ENCODE results near the gene TENM4.
A peak's percentile ranks its signal among the peaks of the same experiment; 100 is the strongest.

Gene TENM4

DNA sequence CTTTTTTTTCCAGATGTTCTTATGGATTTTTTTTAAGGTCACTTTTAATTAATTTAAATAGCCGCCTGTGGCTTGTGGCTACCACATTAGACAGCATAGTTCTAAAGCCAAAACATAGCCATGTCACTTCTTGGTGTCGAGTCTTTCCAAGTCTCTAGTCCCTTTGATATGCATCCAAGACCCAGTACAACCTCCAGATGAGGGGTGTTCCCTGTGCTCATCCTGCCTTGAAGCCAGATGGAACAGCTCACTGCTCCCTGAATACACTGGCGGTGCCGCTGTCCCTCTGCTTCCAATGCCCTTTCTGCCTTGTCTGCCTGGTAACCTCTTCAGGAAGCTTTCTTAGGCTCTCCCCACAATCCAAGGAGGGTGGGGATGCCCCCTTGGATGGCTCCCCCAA lies 338.0 kb downstream of the TENM4 start:
- DNase-seq: no peak

DNA sequence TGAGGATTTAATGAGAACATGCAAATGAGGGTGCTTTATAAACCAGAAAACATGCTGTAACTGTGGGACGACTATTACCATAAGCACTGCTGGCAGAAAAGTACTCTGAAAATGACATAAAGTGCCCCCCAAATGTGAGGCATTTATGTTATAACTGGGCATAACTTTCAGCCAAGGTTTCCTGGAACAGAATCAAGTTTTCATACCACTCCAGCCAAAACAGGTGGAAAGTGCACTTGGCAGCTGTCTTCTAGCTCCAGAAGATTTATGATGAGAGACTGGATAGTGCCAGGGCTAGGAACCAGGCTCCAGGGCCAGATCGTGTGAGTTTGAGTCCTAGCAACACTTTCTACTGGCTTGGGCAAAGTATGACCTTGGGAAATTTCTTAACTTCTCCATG lies 339.2 kb downstream of the TENM4 start:
- DNase-seq: no peak

GRCh38 chr11:79100093-79100910 lies 340.5 kb downstream of the TENM4 start:
- DNase-seq: peak in 1 of 2 donors; percentile 2

DNA sequence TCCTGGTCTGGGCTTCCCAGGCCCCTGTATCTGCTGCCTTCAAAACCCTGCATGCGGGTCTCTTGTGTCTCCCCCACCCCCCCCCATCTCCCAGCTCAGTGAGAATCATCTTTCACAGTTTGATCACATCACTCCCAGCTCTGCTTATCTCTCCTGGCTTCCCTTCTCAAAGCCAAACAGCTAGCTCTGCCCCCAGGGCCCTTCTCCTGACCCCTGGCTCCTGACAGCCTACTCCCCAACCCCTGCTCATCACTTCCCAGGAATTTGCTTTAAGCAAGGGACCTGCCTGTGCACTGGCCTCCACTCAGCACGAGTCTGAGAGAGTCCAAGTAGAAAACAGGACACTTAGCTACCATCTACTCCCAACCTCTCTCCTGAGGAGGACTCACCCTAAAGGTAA lies 342.7 kb downstream of the TENM4 start:
- no peak for DNase-seq

DNA sequence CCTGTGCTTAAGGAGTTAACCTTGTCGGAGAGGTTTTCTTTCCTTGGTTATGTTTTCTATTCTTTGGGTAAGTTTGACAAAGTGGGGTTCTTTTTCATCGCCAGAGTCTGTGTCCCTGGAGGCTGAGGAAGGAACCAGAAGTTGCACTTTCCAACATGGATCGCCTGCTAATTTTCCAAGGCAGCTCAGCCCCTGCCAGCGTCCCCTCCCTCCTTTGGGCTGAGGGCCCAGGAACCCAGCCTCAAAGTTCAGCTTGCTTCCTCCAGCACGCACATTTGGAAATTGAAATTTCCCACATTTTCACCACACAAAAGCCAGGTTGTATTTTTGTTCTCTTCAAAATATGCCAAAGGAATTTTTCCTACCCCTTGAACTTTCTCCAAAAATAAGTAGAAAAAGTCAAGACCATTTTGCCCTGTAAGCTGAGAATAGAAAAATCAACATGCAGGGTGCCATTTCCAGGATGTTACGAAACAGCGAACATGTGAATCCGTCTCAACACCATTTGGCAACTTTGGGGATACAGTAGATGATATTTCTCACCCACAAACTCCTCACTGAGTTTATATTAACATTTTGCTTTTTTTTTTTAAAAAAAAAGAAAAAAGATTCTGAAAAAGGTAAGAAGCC lies 343.5 kb downstream of the TENM4 start:
- DNase-seq: no peak

DNA sequence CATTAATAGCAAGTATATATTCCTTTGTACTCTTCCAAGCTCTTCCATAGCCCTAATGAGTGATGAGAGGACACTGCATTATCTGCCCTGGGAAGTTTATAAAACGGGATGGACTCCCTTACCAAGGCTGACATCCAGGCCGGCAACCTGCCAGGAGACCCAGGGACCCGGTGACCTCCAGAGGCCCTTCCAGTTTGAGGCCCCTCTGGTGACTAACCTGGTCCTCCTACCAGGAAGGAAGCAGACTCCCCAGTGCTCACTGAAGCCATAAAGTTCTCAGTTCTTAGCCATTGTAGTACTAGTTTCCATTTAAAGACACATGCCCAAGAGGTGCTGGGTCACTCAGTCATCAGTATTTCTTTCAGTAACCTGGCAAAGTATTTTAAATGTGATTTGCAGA lies 345.4 kb downstream of the TENM4 start:
- no peak for DNase-seq

- no peak for DNase-seq
These were observed 346.2 kb downstream of the TENM4 start for GRCh38 chr11:79094616-79095015.

GRCh38 chr11:79092791-79093353 lies 348.0 kb downstream of the TENM4 start:
- no peak for DNase-seq

DNA sequence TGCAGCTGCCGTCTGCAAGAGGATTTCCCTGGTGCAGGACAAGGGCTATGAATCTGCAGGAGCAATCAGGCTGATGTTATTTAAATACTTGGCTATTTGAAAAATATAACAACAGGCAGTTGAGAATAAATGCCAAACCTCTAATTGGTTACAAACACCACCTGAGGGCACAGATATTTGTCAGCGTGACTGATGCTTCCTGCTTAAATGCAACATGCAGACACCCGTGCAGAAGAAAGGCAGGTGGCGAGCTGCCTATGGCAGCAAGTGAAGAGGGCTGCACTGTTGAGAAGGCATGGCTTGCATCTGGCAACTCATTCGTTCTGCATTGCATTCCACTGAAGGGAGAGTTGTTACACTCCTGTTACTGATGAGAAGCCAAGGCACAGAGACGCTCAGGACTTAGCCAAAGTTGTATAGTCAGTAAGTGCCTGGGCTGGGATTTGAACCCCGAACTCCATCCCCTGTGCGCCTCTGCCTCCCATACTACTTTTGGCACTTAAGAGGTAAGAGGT lies 350.6 kb downstream of the TENM4 start:
- no peak for DNase-seq

GRCh38 chr11:79089601-79090000 lies 351.2 kb downstream of the TENM4 start:
- DNase-seq: no peak

DNA sequence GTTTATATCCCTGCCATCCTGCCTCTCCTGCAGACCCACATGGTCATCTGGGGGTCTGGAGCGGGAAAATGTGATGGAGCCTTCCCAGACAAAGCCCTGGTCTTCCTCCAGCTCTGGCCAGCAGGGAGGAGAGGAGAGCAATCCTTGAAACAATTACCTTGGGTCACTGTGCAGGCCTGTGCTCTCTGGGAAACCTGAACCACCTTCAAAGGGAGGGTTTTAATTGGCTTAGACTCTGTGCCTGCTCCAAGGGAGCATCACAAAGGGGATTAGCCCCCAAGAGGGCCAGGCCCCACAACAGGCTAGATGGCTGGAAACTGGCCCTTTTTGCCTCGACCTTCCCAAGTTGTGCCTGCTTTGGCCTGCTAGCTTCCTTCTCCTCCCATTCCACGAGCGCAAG lies 351.9 kb downstream of the TENM4 start:
- no peak for DNase-seq

DNA sequence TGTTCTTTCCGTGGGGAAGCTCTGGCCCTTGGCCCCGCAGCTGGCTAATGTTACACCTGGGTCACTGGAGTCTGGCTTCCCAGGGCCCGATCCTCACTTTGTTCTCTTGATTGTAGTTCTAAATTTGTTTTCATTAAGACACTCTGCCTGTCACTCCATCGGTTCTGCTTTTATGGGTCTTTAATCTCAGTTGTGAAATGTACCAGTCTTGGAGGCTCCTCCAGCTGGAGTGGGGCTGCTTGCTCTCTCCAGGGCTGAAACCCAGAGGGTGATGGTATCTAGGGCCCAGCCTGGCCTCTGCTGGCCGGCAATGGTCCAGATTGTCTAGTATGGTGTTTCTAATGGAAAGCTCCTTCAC lies 352.9 kb downstream of the TENM4 start:
- no peak for DNase-seq

GRCh38 chr11:79087238-79087960 lies 353.4 kb downstream of the TENM4 start:
- no peak for DNase-seq

GRCh38 chr11:79086056-79086455 lies 354.8 kb downstream of the TENM4 start:
- no peak for DNase-seq

GRCh38 chr11:79084382-79084781 lies 356.4 kb downstream of the TENM4 start:
- DNase-seq: no peak

- no peak for DNase-seq
These were observed 357.5 kb downstream of the TENM4 start for GRCh38 chr11:79083352-79083751.

DNA sequence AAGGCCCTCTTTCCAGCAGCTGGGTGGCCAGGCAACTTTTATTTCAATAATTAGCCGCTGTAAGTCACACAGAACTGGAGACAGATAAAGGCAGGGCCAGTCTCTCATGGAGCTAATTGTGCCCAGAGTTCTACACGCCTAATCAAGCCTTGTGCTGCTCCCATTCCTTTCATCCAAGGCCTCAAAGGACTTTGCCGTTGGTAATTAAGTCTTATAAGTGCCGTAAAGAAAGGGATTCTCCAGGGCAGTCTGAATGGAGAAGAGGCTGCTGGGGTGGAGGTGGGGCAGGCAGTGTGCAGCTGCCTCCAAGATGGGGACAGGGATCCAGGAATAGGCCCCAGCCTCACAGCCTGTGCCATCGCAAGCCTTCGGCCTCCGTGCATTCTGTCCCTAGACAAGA lies 357.9 kb downstream of the TENM4 start:
- no peak for DNase-seq

DNA sequence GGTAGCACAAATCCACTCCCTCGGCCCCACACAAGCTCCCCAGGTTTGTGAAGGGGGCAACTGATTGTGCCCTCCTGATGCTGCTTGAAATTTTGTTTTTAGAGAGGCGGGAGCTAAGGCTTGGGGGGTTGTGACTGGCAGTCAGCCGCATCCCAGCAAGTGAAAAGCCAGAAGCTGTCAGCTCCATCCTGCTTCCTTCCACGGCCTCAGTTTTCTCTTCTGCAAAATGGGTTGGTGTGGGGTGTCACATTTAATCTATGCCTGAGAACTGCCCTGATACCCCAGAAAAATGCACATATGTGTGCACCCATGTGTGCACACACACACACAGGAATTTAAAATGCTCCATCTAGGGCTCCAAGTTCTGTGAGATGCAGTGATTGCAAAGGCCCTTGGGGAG lies 358.6 kb downstream of the TENM4 start:
- DNase-seq: no peak

- DNase-seq: no peak
These were observed 359.3 kb downstream of the TENM4 start for GRCh38 chr11:79081471-79082031.

GRCh38 chr11:79080551-79080950 lies 360.3 kb downstream of the TENM4 start:
- DNase-seq: no peak

- no peak for DNase-seq
These were observed 361.8 kb downstream of the TENM4 start for GRCh38 chr11:79078999-79079398.

- DNase-seq: no peak
These were observed 362.4 kb downstream of the TENM4 start for GRCh38 chr11:79078456-79078855.

DNA sequence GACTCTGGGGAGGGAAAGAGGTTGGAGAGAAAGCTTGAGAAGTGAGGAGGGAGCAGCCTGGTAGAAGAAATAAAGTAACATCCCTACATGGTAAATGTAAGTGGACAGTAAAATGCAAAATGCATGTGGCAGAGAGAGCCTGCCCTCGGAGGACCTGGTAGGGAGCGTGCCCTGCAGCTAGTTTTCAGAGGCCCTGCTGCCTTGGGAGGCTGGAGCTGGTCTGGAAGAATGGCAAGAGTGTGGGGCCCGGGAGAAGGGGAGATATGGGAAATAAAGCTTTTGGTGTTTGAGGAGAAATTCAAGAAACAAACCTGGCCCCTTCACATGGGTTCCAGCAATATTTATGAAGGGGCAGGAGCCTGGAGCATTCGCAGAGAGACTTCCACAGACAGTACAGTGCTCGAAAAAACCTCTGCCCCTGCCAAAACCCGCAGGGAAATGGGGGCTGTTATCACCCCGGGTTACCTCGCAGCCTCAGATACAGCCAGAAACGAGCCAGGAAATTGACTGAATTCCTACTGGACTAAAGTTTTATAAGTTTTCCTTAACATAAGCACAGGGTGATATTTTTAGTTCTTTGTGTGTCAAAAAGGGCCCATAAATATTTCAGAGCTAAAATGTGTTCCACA lies 363.0 kb downstream of the TENM4 start:
- no peak for DNase-seq

All from CD4-positive, alpha-beta T cell treated with Interleukin-1 beta for 1 hour (primary cell).